OCI-LY1 (cell line): Measurements from ENCODE around the gene FHL1.

Experiments
- CTCF ChIP-seq: fragments of 200-600 bp; sonication (generic), shearing (Covaris generic); IDR thresholded peaks from 2 replicates; pipeline ENCODE4 v1.5.1; 2017; ENCODE audit warnings: mild to moderate bottlenecking, antibody characterized with exemption, low read length, moderate library complexity, mixed read lengths
- EZH2 ChIP-seq: fragments of 200-600 bp; sonication (generic), shearing (Covaris generic); IDR thresholded peaks from 2 replicates; pipeline ENCODE4 v1.8.0; 2017; ENCODE audit warnings: borderline replicate concordance, mixed run types, mild to moderate bottlenecking, antibody characterized with exemption, low read length, moderate library complexity, mixed read lengths

GRCh38 chrX:136200466-136200865, 53.1 kb downstream of the FHL1 start:
- peak; percentile 46 for TF ChIP-seq CTCF
- no peak for TF ChIP-seq EZH2
